ENCODE results near the gene ATPAF2. TPM values are rescaled to one million over a fixed set of nuclear protein-coding genes. Genes with fewer than 3 reads are reported as not detected.
A peak's percentile ranks its signal among the peaks of the same experiment; 100 is the strongest.

ATPAF2 gene
- total and polyA plus RNA-seq, 2 experiments from 2014 or later: 24.3 to 25.7 TPM

- H3K36me3 Mint-ChIP-seq (ENCODE audit: low read depth): no peaks in the 10 kb centered on the region
- H3K36me3 ChIP-seq (ENCODE audit: insufficient read depth): no peaks in the 10 kb centered on the region
- TF ChIP-seq EZH2phosphoT487 (IDR thresholded peaks at IDR 0.05; ENCODE audit: unreplicated experiment) (no peak), STAT1 (IDR thresholded peaks at IDR 0.05; ENCODE audit: unreplicated experiment) (no peak), ZNF331 (CRISPR knock-in tag; IDR thresholded peaks at IDR 0.05; ENCODE audit: low read depth) (no peak), REST (IDR thresholded peaks at IDR 0.05; ENCODE audit: unreplicated experiment) (no peak), ZNF114 (CRISPR knock-in tag; IDR thresholded peaks at IDR 0.05) (no peak), ZNF462 (CRISPR knock-in tag; IDR thresholded peaks at IDR 0.05) (no peak), CREB1 (CRISPR knock-in tag; IDR thresholded peaks at IDR 0.05; ENCODE audit: low read depth) (no peak), CTCF (conservative IDR thresholded peaks at IDR 0.05; ENCODE audit: low read depth in 2 of 2) (no peak), POLR2AphosphoS5 (IDR thresholded peaks at IDR 0.05; ENCODE audit: low read depth) (no peak), EZH2 (IDR thresholded peaks at IDR 0.05; ENCODE audit: low read depth, unreplicated experiment) (no peak), NANOG (IDR thresholded peaks at IDR 0.05; ENCODE audit: borderline replicate concordance) (no peak)
Observed at GRCh38 chr17:18079543-18079942, 40.6 kb upstream of the ATPAF2 start.

More at GRCh38 chr17:18079543-18079942, 40.6 kb upstream of the ATPAF2 start:
- Mint-ChIP-seq H3K4me1 (no peaks in the 10 kb centered on the region), H3K27ac (no peak overlapping the region), H3K9me3 (no peaks in the 10 kb centered on the region), H3K4me3 (no peak overlapping the region), H3K27me3 (ENCODE audit: insufficient read depth, low read depth, poor library complexity) (peaks cover 8% of the 10 kb centered on the region)
- H3K4me1 ChIP-seq (ENCODE audit: insufficient read depth): no peaks in the 10 kb centered on the region
- H3K4me3 ChIP-seq: no peak overlapping the region
- H3F3A ChIP-seq (replicated peaks; ENCODE audit: low read depth): no peaks in the 10 kb centered on the region
- H3K27me3 ChIP-seq (ENCODE audit: insufficient read depth): no peaks in the 10 kb centered on the region
- no peaks in the 10 kb centered on the region for H3K79me2 ChIP-seq (replicated peaks; ENCODE audit: insufficient read depth)
- DNase-seq (ENCODE audit: low spot score) (no peak), ATAC-seq (no peak)
- 0 out of 2 replicates have a peak overlapping the region, but pooled peaks have one; percentile 33 for H2AFZ ChIP-seq
- H3K9me2 ChIP-seq (ENCODE audit: insufficient read depth): 0 out of 2 replicates have a peak, but pooled peaks cover 4% of the 10 kb centered on the region
- H4K20me1 ChIP-seq (replicated peaks; ENCODE audit: insufficient read depth): no peaks in the 10 kb centered on the region
- no peak overlapping the region for H3K27ac ChIP-seq (ENCODE audit: low read depth)
- no peak overlapping the region for H3K4me2 ChIP-seq
